ENCODE data around the gene CIITA. TPM values are rescaled to one million over a fixed set of nuclear protein-coding genes. Genes with fewer than 3 reads are reported as not detected.

The CIITA gene
- total RNA-seq, 1 donor from 2014 or later, result 0.20 TPM

DNA sequence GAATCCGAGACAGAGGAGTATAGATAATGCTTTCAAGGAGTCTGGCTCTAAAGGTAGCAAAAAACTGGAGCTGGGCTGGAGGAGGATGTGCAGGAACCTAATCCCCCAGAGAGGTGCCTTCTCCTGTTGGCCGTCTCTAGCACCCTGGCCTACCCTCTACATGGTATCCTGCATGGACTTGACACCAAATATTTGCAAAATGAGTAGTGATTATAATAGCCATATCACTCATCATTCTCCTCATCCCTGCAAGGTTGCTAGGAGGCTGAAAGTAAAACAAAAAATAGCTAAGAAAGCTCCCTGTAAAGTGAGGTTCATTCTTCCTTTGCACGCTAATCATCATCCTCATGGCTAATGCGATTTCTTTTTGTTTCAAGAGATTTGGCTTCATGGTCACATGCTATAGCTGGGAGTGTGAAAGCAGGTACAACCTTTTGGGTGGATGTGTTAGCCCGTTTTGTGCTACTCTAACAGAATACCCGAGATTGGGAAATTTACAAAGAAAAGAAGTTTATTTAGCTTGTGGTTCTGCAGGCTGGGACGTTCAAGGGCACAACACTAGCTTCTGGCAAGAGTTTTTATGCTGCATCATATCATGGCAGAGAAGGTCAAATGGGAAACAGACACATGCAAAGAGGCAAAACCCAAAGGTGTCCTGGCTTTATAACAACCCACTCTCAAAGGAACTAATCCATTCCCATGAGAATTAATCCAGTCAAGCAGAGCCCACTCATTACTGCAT is 27.1 kb upstream of the CIITA start:
- DNase-seq (ENCODE audit: low spot score in 2 of 2, unreplicated experiment in 2 of 2), result no peak
- H3K9me3 Mint-ChIP-seq, result peaks cover 4% of the 10 kb centered on the region
- TF ChIP-seq, protein P1, sequence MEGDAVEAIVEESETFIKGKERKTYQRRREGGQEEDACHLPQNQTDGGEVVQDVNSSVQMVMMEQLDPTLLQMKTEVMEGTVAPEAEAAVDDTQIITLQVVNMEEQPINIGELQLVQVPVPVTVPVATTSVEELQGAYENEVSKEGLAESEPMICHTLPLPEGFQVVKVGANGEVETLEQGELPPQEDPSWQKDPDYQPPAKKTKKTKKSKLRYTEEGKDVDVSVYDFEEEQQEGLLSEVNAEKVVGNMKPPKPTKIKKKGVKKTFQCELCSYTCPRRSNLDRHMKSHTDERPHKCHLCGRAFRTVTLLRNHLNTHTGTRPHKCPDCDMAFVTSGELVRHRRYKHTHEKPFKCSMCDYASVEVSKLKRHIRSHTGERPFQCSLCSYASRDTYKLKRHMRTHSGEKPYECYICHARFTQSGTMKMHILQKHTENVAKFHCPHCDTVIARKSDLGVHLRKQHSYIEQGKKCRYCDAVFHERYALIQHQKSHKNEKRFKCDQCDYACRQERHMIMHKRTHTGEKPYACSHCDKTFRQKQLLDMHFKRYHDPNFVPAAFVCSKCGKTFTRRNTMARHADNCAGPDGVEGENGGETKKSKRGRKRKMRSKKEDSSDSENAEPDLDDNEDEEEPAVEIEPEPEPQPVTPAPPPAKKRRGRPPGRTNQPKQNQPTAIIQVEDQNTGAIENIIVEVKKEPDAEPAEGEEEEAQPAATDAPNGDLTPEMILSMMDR (IDR thresholded peaks at IDR 0.05; ENCODE audit: unreplicated experiment), result no peak
- no peak overlapping the region for H3K27ac Mint-ChIP-seq
- no peaks in the 10 kb centered on the region for H3K36me3 Mint-ChIP-seq
- no peaks in the 10 kb centered on the region for H3K4me1 Mint-ChIP-seq
- no peak overlapping the region for H3K4me3 Mint-ChIP-seq
- peaks cover 33% of the 10 kb centered on the region for H3K27me3 Mint-ChIP-seq (ENCODE audit: low read depth)

DNA sequence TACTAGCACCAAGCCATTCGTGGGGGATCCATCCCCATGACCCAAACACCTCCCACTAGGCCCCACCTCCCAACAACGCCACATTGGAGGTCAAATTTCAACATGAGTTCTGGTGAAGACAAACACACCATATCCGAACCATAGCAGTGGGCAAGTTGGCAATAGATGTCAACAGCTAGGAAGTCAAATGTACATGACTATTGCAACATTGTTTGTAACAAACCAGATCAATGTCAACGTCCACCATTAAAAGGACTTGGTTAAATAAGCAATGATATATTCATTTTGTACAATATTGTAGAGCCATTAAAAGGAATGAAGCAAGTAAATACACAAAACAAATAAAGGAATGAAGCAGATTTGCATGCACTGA is 26.5 kb upstream of the CIITA start:
- DNase-seq (ENCODE audit: low spot score in 2 of 2, unreplicated experiment in 2 of 2), result no peak
- H3K4me1 Mint-ChIP-seq, result no peaks in the 10 kb centered on the region
- peaks cover 4% of the 10 kb centered on the region for H3K9me3 Mint-ChIP-seq
- no peaks in the 10 kb centered on the region for H3K36me3 Mint-ChIP-seq
- H3K27me3 Mint-ChIP-seq (ENCODE audit: low read depth), result peaks cover 29% of the 10 kb centered on the region
- no peak overlapping the region for H3K4me3 Mint-ChIP-seq
- TF ChIP-seq, protein P1 (IDR thresholded peaks at IDR 0.05; ENCODE audit: unreplicated experiment), result no peak
- no peak overlapping the region for H3K27ac Mint-ChIP-seq

DNA sequence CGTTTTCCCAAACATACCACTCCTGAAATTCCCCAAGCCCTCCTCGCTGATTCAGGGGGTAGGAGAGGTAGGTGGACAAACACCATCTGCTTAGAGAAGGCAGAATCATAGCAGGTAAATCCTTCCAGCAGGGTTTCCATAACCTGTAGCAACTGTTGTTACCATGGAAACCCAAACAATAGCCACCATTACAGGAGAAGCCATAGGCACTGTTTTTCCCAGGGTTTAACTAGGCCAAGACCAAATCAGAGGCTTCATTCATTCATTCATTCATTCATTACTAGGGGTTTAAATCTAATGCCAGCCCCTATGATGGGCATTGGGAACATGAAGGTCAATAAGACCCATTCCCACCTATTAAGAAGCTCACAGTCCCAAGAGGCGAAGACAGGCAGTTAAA is 25.5 kb upstream of the CIITA start:
- TF ChIP-seq, protein P1 (IDR thresholded peaks at IDR 0.05; ENCODE audit: unreplicated experiment), result no peak
- peaks cover 4% of the 10 kb centered on the region for H3K9me3 Mint-ChIP-seq
- no peaks in the 10 kb centered on the region for H3K36me3 Mint-ChIP-seq
- no peak for DNase-seq (ENCODE audit: low spot score in 2 of 2, unreplicated experiment in 2 of 2)
- H3K4me3 Mint-ChIP-seq, result no peak overlapping the region
- no peaks in the 10 kb centered on the region for H3K4me1 Mint-ChIP-seq
- H3K27ac Mint-ChIP-seq, result no peak overlapping the region
- peaks cover 27% of the 10 kb centered on the region for H3K27me3 Mint-ChIP-seq (ENCODE audit: low read depth)

DNA sequence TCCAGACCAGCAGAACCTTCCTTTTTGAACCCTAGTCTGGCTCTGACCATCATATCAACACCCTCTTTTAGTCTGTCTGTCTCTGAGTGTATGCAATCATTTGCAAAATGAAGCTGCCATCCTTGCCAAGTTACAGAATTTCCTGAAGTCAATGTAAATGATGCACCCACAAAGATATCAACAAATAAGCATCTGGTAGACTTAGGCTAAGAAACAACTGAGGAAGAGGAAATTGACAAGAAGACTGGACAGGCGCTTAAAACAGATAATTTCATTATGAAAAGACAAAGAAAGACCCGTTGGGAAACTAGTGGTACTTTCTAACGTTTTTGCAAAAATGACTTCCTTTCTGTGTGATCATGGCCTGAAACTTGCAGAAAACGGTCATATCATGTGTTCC is 24.7 kb upstream of the CIITA start:
- H3K27me3 Mint-ChIP-seq (ENCODE audit: low read depth), result peaks cover 19% of the 10 kb centered on the region
- H3K4me3 Mint-ChIP-seq, result no peak overlapping the region
- no peak for DNase-seq (ENCODE audit: low spot score in 2 of 2, unreplicated experiment in 2 of 2)
- H3K4me1 Mint-ChIP-seq, result no peaks in the 10 kb centered on the region
- H3K27ac Mint-ChIP-seq, result no peak overlapping the region
- peaks cover 4% of the 10 kb centered on the region for H3K9me3 Mint-ChIP-seq
- H3K36me3 Mint-ChIP-seq, result no peaks in the 10 kb centered on the region
- TF ChIP-seq, protein P1 (IDR thresholded peaks at IDR 0.05; ENCODE audit: unreplicated experiment), result no peak

DNA sequence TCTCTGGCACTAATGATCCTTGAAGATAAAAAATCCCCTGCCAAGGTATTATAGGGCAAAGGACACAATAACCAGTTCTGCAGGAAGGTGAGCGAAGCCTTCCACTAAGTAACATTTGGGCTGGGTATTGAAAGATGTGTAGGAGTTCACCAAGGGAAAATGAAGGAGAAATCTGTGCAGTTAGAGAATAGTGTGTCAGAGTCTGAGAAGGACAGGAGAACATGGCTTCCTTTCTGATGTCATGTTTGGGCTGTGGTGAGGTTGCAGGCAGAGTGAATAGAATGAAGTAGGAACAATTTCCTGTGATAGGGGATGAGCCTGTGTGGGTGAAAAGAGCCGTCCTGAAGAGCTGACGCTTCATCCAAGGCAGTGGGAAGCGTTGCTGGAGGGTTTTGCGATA is 24.1 kb upstream of the CIITA start:
- DNase-seq (ENCODE audit: low spot score in 2 of 2, unreplicated experiment in 2 of 2), result no peak
- Mint-ChIP-seq H3K27ac (no peak overlapping the region), H3K27me3 (ENCODE audit: low read depth) (peaks cover 15% of the 10 kb centered on the region), H3K4me3 (no peak overlapping the region), H3K4me1 (no peaks in the 10 kb centered on the region), H3K9me3 (peaks cover 4% of the 10 kb centered on the region), H3K36me3 (no peaks in the 10 kb centered on the region)
- TF ChIP-seq, protein P1 (IDR thresholded peaks at IDR 0.05; ENCODE audit: unreplicated experiment), result no peak

Data from mesothelial cell of epicardium (in vitro differentiated cells).